NCI-H1417 treated with DMSO at 0.1 percent for 48 hours (cell line): ENCODE data around the gene ARL3.

ENCODE experiments used
- DNase-seq: peaks from one replicate; lab custom pipeline; 2025; lab: John Stamatoyannopoulos, UW

ARL3 gene

DNA sequence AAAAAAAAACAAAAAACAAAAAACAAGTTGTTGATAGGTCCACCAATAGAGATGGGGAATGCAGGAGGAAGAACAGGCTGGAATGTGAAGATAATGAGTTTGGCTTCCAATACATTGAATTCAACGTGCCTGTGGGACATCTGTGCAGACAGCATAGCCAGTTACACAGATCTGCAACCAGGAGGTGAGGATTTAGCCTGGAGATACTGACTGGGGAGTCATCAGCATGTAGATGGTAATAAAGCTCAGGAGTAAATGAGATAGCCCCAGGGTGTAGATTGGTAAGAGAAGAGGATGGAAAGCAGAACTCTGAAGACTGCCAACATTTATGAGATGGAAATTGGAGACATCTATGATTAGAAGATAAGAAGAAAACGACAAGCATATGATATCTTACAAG lies 74.7 kb downstream of the ARL3 start:
- no peak for DNase-seq

DNA sequence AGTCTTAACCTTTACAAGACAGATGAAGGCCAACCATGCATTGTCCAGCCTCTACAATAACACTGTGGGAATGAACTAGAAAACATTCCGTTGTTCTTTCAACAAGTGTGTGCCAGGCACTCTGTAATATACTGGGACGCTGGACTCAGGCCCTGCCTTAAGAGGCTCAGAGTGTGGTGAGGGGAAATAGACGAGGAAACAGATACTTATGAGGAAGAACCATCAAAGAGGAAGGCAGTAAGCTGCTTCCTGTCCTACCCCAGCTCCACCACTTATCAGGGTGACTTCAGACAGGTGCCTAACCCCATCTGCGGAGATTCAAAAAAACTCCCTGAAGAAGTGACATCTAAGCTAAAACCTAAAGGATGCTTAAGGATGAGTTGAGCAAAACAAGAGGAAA lies 78.8 kb downstream of the ARL3 start:
- DNase-seq: no peak

DNA sequence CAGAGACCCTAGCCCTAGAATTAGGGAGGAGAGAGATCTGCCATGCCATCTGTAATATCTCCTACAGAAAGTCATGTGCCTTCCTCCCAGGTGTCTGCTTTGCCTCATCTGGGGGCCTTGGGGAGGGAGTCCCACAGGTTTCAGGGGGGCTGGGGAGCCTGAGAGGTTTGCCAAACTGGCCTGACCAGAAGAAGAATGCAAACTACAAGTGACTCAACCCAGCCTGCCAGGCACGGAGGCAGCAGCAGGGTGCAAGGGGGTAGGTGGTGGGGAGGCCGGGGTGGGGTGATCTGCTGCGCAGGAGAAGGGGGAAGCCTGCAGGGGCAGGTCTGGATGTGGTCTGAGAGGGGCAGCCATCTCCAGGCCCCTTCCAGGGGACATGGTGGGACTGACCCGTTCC lies 79.5 kb downstream of the ARL3 start:
- DNase-seq: no peak

DNA sequence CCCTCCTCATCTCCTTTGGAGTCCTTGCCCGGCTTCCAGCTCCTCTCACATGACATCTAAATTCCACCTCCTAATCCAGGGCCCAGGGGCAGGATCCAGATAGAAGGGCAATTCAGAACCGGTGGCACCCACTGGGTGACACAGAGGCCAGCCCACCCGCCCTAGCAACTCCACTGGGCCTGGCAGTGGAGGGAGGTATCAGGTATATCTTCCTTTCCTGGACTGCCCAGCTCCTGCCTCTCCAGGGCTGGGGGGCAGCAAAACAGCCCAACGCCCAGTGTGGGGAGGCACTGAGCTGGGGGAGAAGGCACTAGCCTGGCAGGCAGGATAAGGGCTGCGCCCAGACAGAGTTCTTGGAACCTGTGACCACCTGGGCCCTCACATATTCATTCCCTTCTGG lies 80.3 kb downstream of the ARL3 start:
- DNase-seq: no peak

DNA sequence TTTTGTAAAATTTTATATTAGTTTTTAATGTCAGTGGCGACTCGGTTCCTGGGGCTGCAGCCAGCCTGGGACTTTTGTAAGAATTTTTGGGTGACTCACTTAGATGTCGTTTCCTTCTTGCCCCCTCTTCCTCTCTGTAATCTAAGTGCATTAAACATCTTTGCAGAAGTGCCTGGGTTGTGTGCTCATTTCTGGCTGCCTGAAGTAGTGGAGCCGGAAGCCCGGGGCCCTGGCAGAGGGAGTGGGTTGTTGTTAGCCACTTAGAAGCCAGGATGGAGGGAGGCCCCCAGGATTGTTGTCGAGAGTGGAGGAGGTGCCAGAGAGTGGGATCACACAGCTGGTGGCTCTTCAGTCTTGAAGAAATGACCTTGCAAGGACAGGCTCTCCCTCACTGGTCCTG lies 80.9 kb downstream of the ARL3 start:
- no peak for DNase-seq

DNA sequence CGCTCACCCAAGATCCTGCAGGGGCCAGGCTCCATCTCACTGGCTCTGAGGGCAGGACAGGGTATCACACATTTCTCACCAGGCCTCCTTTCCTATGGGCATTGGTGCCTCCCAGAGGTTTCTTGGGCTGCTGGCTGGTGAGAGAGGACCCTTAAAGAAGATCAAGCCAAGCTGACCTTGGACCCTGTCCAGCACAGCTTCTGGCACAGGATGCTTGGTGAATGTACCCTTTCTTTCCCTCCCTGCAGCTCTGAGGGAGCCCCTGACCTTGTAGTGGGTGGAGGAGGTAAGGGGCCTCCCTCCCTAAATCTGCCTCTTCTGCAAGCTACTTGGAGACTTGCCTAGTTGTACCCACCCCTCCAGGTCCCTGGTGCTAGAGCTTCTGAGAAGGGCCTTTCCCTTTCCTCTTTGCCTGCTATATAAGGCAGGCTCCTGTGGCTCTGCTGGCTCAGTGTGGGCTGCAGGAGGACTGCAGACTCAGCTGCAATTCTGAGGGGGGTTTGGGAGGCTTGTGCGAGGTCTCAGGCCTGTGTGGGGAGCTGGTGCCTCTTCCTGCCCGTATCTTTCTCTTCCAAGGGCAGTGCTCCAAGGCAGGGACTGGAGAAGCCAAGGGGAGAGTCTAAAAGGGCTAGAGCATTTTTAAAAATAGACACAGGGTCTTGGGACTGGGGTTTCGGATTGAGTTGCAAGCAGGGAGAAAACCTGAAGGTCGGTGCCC lies 81.6 kb downstream of the ARL3 start:
- DNase-seq: no peak

DNA sequence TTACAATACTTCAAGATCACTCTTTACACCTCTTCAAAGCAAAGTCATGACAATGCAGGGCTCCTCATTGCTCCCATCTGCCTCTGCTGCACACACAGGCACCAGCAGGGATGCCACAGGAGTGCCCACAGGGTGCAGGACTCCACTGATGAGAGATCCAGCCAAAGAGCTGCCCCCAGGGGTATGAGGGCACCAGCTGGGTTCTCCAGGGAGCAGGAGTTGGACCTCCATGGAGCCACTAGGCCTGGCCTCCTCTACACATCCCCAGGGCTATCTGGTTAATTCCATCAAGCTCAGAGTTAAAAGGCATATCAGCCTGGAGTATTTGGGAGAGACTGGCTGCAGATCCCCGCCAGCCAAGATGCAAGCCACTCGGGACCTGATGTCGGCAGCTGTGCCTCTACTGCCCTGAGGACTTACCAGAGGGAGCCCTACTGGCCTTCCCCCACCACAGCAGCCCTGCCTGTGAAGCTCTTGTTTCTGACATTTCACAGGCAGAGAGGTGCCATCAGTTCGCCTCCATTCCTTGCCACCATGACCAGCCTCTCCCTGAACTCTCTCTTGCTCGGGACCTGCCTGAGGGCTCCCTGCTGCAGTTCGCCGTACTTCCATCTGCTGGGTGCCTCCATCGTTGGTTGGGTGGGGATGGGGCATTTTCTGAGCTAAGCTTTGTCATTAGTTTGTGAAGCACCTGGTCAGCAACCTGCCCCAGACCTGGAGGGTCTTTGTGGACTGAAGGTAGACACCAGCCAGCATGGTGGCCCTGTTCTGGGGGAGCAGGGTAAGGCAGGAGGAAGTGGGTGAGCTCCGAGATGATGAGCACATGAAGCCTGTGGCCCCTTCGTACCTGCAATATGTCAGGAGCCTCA lies 82.4 kb downstream of the ARL3 start:
- DNase-seq: no peak

DNA sequence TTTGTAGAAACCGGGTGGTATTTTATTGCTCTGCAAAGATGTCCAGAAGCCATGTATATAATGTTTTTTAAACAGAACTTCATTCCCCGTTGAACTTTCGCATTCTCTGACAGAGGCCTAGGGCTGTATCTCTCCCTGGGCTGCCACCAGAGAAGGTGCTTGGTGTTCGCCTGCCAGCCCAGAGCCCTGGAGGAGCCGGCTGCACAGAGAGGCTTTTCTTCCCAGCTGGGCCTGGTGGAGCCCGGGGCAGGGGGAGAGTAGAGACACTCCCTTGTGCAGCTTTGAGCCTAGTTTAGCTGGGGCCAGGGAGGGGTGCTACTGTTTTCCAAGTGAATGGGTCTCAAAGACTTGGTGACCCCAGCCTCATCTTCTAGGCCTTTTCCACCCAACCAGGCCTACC lies 83.5 kb downstream of the ARL3 start:
- no peak for DNase-seq

DNA sequence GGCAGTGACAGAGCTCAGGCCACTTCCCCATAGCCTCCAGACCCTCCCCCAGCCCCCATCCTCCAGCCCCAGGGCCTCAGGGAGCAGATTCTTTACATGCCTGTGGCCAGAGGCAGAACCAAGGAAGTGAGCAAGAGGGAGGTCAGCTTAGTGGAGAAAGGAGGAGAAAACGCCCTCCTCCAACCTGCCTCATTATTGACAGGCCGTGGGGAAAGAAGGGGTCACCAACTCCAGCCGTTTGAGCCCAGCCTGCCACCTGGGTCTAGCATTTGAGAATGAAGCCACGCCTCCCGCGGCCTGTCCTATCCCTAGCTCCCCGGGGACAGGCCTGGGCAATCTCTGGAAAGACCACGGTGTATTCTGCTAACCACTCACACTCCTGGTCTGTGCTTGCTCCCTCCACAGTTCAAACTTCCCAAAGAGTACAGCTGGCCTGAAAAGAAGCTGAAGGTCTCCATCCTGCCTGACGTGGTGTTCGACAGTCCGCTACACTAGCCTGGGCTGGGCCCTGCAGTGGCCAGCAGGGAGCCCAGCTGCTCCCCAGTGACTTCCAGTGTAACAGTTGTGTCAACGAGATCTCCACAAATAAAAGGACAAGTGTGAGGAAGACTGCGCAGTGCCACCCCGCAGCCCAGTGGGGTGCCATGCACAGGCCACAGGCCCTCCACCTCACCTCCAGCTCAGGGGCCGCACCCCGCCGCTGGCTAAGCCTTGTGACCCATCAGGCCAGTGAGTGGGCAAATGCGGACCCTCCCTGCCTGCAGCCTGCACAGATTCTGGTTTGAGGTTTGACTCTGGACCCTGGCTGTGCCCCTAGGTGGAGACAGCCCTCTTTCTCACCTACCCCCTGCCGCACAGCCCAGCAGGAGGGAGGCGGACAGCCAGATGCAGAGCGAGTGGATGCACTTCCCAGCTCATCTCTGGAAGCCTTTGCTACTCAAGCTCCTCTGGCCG lies 84.3 kb downstream of the ARL3 start:
- DNase-seq: no peak

DNA sequence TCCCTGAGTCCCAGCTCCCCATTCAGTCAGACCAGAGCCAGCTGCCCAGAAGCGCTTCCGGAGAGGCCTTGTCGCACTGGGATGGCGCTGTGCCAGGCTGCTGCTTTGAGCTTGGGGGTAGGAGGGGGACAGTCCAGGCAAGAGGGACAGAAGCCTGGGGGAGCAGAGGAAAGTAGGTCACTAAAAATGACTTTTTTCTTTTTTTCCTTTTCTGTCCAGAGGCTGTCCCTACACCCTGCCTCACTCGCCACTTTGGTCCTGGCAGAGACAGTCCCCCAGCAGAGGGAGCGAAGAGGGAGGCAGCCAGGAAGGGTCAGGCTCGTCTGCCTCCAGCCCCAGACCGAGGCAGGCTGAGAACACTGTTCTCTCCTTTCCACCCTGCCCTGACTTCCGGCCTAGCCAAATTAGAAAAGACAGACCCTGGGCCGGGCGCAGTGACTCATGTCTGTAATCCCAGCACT lies 85.7 kb downstream of the ARL3 start:
- DNase-seq: no peak

DNA sequence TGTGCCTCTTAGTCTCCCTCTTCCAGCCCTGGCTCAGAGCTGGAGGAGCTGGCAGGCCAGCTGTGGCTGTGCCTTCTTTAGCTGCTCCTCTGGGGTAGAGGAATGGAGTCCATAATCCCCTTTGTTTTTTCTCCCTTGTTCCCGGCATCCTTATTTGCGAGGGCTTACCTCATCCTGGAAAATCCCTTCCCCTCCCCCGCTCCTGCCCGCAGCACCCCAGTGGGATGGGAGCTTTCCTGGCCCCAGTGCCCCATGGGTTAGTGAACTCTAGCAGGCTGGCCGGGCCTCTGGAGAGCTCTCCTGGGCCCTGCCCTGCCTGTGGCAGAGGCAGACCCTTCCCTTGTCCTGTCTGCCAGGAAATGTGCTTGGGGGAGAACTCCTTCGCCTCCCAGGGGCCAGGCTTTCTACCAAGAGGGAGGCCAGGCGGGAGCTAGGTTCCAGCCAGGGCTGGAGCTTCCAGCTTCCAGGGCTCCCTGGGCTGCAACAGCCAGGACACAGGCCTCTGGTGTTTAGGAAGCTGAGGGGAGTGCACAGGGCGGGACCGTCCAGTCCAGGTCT lies 86.4 kb downstream of the ARL3 start:
- DNase-seq: no peak

DNA sequence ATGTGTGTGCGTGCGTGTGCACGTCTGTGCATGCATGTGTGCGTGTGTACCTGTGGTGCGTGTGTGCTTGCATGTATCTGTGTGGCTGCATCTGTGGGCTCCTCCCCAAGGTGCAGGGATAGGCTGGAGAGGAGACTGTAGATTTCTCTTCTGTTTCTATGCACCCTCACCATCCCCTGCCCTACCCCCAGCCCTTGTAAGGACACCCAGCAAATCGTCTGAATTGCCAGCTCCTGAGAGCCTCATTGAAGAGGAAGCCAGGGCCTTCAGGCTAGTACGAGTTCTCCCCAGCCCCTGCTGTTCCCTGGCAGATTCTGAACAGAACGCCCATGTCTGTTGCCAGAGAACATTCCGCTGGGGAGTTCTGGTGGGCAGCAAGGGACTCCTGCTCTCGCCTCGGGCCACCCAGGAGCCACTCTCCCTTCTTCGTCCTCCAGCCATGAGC lies 86.9 kb downstream of the ARL3 start:
- no peak for DNase-seq

DNA sequence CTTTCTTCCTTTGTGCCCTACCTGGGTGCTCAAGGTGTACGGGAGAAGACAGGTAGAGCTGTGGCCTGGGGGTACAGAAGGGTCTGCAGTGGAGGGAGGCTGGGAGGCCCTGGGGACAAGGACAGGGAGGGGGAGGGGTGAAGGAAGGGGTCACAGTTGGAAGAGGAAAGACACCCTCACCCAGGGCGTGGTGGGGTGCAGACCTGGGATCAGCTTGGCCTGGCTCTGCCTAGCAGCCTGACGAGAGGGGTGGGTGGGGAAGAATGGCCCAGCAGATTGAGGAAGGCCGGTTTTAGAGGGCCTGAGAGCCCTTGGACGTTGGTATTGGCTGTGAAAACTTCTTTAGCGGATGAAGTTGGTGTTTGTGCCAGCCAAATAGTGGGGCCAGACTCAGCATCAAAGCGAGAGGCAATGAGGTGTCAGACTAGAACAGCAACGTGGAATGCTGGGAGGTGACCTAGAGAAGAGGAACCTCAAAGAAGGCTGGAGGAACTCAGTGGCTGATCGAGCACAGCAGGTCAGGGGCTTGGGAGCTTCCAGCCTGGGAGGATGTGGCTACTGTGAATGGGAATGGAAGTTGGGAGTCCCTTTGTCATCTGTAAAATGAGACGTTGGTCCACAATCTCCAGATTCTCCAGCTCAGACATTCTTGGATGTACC lies 88.0 kb downstream of the ARL3 start:
- DNase-seq: no peak

DNA sequence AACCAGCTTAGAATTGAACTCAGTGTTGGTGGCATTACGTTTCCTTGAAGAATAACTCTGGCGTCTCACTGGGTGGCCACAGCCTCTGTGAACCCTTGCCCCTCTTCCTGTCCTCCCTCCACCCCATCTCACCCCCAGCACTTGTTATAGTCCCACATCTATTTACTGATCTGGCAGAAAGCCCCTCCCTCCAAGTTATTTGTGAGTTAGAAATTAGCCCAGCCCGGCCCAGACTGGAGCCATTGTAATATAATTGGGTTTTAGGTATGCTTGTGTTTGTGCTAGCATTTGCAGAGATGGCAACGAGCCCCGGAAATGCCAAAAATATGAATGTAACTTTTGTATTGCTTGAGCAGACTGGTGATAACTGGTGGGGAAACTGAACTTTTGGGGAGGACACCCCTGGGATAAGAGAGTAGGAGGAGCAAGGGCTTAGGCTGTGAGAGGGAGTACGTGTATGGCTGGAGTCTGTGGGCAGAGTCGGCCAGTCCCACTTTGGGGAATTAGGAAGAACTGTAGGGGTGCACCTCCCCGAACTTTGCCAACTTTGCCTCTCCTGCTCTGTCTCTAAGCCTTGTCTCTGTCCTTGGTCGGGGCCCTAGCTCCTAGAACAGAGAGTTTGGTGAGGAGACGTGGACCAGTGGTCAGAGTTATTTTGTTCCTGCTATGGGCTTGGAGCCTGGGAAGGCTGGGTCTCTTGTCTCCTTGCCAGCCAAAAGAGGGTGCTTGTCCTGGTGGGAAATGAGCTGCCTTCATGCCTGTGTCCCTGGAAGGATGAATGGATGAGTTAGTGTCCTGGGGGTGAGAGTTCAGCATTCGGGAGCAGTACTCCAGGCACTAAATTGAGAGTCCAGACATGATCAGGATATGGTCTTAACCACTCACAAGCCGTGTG lies 89.2 kb downstream of the ARL3 start:
- no peak for DNase-seq

DNA sequence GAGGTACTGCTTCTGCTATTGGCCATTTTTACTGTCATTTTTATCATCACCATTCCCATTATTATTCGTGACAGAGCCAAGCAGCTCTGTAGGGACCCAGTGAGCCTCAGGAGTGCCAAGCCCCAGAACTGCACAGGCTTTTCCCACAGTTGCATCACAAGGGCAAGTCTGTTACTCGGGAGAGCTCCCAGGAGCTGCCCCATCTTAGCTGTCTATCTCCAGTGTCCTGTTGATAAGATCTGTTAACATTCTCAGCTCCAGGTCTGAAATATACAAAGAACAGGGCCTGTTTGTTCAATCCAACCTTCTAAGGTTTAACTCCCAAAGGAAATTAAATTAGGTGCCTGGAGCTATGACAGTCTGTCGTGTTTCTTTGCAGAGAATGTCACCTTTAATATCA lies 90.1 kb downstream of the ARL3 start:
- no peak for DNase-seq
